HCT116 (cell line): ENCODE data around the gene ANKRD36B. TPM values are rescaled to one million over a fixed set of nuclear protein-coding genes. Genes with fewer than 3 reads are reported as not detected.
"Not testable (repeated sequence)": the region's sequence is repeated elsewhere in the genome, so short reads cannot be mapped to it uniquely, and the experiment has no call there.

Experiments
- ATAC-seq: fragments of 200-7000 bp; cut with Tn5 transposase; 2 replicates; pipeline ENCODE4 v1.9.1; 2020; ENCODE audit warnings: mild to moderate bottlenecking, moderate library complexity
- Bru-seq: library from RNA; stranded (reverse); fragments of 400-500 nt; gene quantifications from one replicate; lab custom pipeline; 2021; lab: Mats Ljungman, UMichigan
- BruChase-seq, 2 experiments: library from RNA; stranded (reverse); fragments of 400-500 nt; gene quantifications; one replicate each; lab custom pipeline; 2021; lab: Mats Ljungman, UMichigan
- BruUV-seq: library from RNA; stranded (reverse); fragments of 400-500 nt; replicated peaks from 2 replicates; lab custom pipeline; 2021; lab: Mats Ljungman, UMichigan
- CTCF ChIA-PET: fragments of 300-600 bp; sonication (Branson Sonifier 250); formaldehyde crosslinking; loops from one replicate; lab custom pipeline; 2021; ENCODE audit warnings: antibody characterized with exemption; lab: Charles Lee
- POLR2A ChIA-PET: fragments of 300-600, 350-600 bp; sonication (Branson Sonifier 250); formaldehyde crosslinking; loops from one replicate; lab custom pipeline; 2021; ENCODE audit warnings: antibody characterized with exemption; lab: Charles Lee
- RAD21 ChIA-PET, 2 experiments: fragments of 300-600 bp; sonication (Branson Sonifier 250); formaldehyde crosslinking; loops; one replicate each; lab custom pipeline; 2023; ENCODE audit warnings: low total read pairs in 2 of 2; ENCODE audit not compliant: uncharacterized antibody in 2 of 2, unreplicated experiment in 2 of 2, low non-redundant PET in 1 of 2; lab: Charles Lee
- DNase-seq: peaks from one replicate; pipeline ENCODE4 v3.0.0-alpha.2; 2010; ENCODE audit warnings: low read depth, low spot score
- H2AFZ ChIP-seq: fragments of 200-600 bp; shearing (Covaris generic), sonication (generic); 2 replicates; pipeline ENCODE4 v1.6.1; 2017; ENCODE audit warnings: low read depth, mixed run types, mixed read lengths, antibody characterized with exemption, low read length; ENCODE audit not compliant: poor library complexity, severe bottlenecking
- H3K27ac ChIP-seq: 2 replicates; pipeline ENCODE4 v1.5.1; 2012; ENCODE audit warnings: low read depth, low read length
- H3K27me3 ChIP-seq: fragments of 200-600 bp; sonication (generic); 2 replicates; pipeline ENCODE4 v1.6.1; 2016; ENCODE audit warnings: mixed run types, low read length, mixed read lengths; ENCODE audit not compliant: insufficient read depth
- H3K36me3 ChIP-seq, 2 experiments: fragments of 200-500 bp in 1 of 2; fragments of 200-600 bp in 1 of 2; sonication (Bioruptor generic) in 1 of 2; sonication (generic) in 1 of 2; 2 replicates each; pipeline versions ENCODE4 v1.5.1 to v1.6.1; 2014 to 2016; ENCODE audit warnings: low read length in 2 of 2, inconsistent platforms in 1 of 2, mixed read lengths in 1 of 2, mixed run types in 1 of 2; ENCODE audit not compliant: insufficient read depth in 2 of 2, control insufficient read depth in 1 of 2
- H3K4me1 ChIP-seq, 2 experiments: fragments of 200-600 bp in 1 of 2; sonication (generic) in 1 of 2; 2 replicates each; pipeline versions ENCODE4 v1.5.1 to v1.6.1; 2012 to 2017; ENCODE audit warnings: low read length in 2 of 2, inconsistent platforms in 1 of 2, mild to moderate bottlenecking in 1 of 2, mixed read lengths in 1 of 2, mixed run types in 1 of 2, moderate library complexity in 1 of 2; ENCODE audit not compliant: insufficient read depth in 2 of 2, control insufficient read depth in 1 of 2
- H3K4me2 ChIP-seq: fragments of 200-600 bp; sonication (generic); 2 replicates; pipeline ENCODE4 v1.6.1; 2017; ENCODE audit warnings: mixed run types, low read length, mixed read lengths
- H3K4me3 ChIP-seq, 2 experiments: fragments of 200-600 bp in 1 of 2; sonication (generic) in 1 of 2; replicated peaks in 1 of 2; 2 replicates each; pipeline ENCODE4 v1.5.1; 2011 to 2016; ENCODE audit warnings: low read length in 2 of 2, control low read depth in 1 of 2, low read depth in 1 of 2, mild to moderate bottlenecking in 1 of 2, mixed read lengths in 1 of 2, mixed run types in 1 of 2
- H3K79me2 ChIP-seq: fragments of 200-600 bp; sonication (generic); 2 replicates; pipeline ENCODE4 v1.6.1; 2017; ENCODE audit warnings: mild to moderate bottlenecking, mixed run types, low read length, moderate library complexity, mixed read lengths; ENCODE audit not compliant: insufficient read depth
- H3K9ac ChIP-seq: fragments of 200-600 bp; sonication (generic); 2 replicates; pipeline ENCODE4 v1.6.1; 2016; ENCODE audit warnings: low read length, mixed read lengths
- H3K9me2 ChIP-seq: fragments of 200-600 bp; sonication (generic), shearing (Covaris generic); 2 replicates; pipeline ENCODE4 v1.6.1; 2017; ENCODE audit warnings: mixed run types, mild to moderate bottlenecking, moderate library complexity; ENCODE audit not compliant: insufficient read depth
- H3K9me3 ChIP-seq, 2 experiments: fragments of 200-500 bp in 1 of 2; fragments of 200-600 bp in 1 of 2; sonication (Bioruptor generic) in 1 of 2; sonication (generic) in 1 of 2; 2 replicates each; pipeline ENCODE4 v1.6.1; 2014 to 2017; ENCODE audit warnings: low read length in 2 of 2, mixed read lengths in 2 of 2, inconsistent platforms in 1 of 2, low read depth in 1 of 2, mild to moderate bottlenecking in 1 of 2, mixed run types in 1 of 2, moderate library complexity in 1 of 2; ENCODE audit not compliant: control insufficient read depth in 1 of 2, insufficient read depth in 1 of 2
- H4K20me1 ChIP-seq: fragments of 200-600 bp; sonication (generic), shearing (Covaris generic); 2 replicates; pipeline ENCODE4 v1.6.1; 2017; ENCODE audit warnings: mixed run types, mild to moderate bottlenecking, moderate library complexity; ENCODE audit not compliant: insufficient read depth
- MAX ChIP-seq: IDR thresholded peaks from 2 replicates; pipeline ENCODE4 v1.6.1; 2012
- POLR2AphosphoS5 ChIP-seq: IDR thresholded peaks from 2 replicates; pipeline ENCODE4 v1.6.1; 2011; ENCODE audit warnings: mild to moderate bottlenecking, low read depth, low read length, moderate library complexity
- intact Hi-C: fragments of 100-400 bp; cut with micrococcal nuclease; formaldehyde crosslinking; loops from 2 replicates; pipeline ENCODE4 v1.10.0; 2022
- long read RNA-seq: library from polyadenylated mRNA; unstranded; transcript quantifications from one replicate; pipeline ENCODE4 v2.0.0, GENCODE V29; 2021; ENCODE audit not compliant: unreplicated experiment
- polyA plus RNA-seq: library from polyadenylated mRNA; unstranded; fragments of >200 nt; gene quantifications from 2 replicates; pipeline ENCODE4 v1.2.1, GENCODE V29; 2012; ENCODE audit warnings: missing spikeins
- total RNA-seq: library from RNA; stranded (reverse); gene quantifications from one replicate; pipeline ENCODE4 v1.2.1, GENCODE V29; 2021; ENCODE audit not compliant: unreplicated experiment

The ANKRD36B gene
- total RNA-seq (16.5 TPM), Bru-seq, nascent RNA (percentile 66 among the genes with signal in this experiment), BruChase-seq, experiment 1, labeled RNA remaining after a 6-hour chase (percentile 55 among the genes with signal in this experiment), BruChase-seq, experiment 2, labeled RNA remaining after a 2-hour chase (percentile 69 among the genes with signal in this experiment)
- 2.8 and 3.0 TPM in 2 replicates for polyA plus RNA-seq
- long read RNA-seq, partial matches to known transcripts: 5 of 11 reads
- long read RNA-seq, other reads (novel, unspliced or antisense): 5 of 11 reads

GRCh38 chr2:97589598-97590510 lies at the start of gene ANKRD36B:
Gene ANKRD36B (minus strand): TSS chr2:97589877. CDS start chr2:97589685, 192 bp downstream.
- H3K9me2 ChIP-seq, H2AFZ ChIP-seq, H3K9me3 ChIP-seq, H3K79me2 ChIP-seq, H4K20me1 ChIP-seq, H3K36me3 ChIP-seq, H3K27me3 ChIP-seq, BruUV-seq: not testable (repeated sequence)
- peak; percentile 85 for ATAC-seq
- DNase-seq: peak; percentile 44
- ChIA-PET POLR2A (interaction anchor here (1.2 kb wide), 1 partner anchor 108 kb away, joined by 3 read pairs; no protein-coding TSS in a partner anchor), CTCF (interaction anchor here (0.7 to 2.8 kb wide), 15 partner anchors 54 to 795 kb away, joined by 3 to 89 read pairs (median 3); partner anchors contain the start of genes ACTR1B and COX5B)
- H3K4me2 ChIP-seq: peak within 1 kb of the TSS; percentile 89
- intact Hi-C loops: loop anchor here (5.0 kb wide), 1 partner anchor 797 kb away; no protein-coding TSS in a partner anchor
- peak within 1 kb of the TSS; percentile 49 to 60 for H3K4me3 ChIP-seq
- peak within 1 kb of the TSS; percentile 64 for H3K9ac ChIP-seq
- H3K27ac ChIP-seq: peak within 1 kb of the TSS; percentile 76
- peak; percentile 42; the same call in 1 of the 2 replicates for TF ChIP-seq POLR2AphosphoS5
- TF ChIP-seq MAX: peak; percentile 70
- TF ChIP-seq, all 23 proteins: peak for 2; not testable (repeated sequence) for 21
- H3K4me1 ChIP-seq: not testable (repeated sequence)
- RAD21 ChIA-PET: interaction anchor here (1.0 to 1.5 kb wide), 3 partner anchors 106 to 108 kb away, joined by 3 to 9 read pairs (median 4); no protein-coding TSS in a partner anchor

- H3K9ac ChIP-seq, H3K27me3 ChIP-seq, H3K27ac ChIP-seq, ATAC-seq, CTCF ChIA-PET, DNase-seq, POLR2A ChIA-PET, H3K4me2 ChIP-seq, BruUV-seq, H3K4me1 ChIP-seq, H3K79me2 ChIP-seq, H3K4me3 ChIP-seq, intact Hi-C loops, H3K9me3 ChIP-seq, H3K36me3 ChIP-seq, RAD21 ChIA-PET, H2AFZ ChIP-seq, H3K9me2 ChIP-seq, H4K20me1 ChIP-seq: not testable (repeated sequence)
Observed at GRCh38 chr2:97626049-97626430, 36.4 kb upstream of the ANKRD36B start.

- H3K4me3 ChIP-seq, H3K27me3 ChIP-seq, CTCF ChIA-PET, intact Hi-C loops, BruUV-seq, H3K9me3 ChIP-seq, H3K9ac ChIP-seq, H3K9me2 ChIP-seq, POLR2A ChIA-PET, H2AFZ ChIP-seq, H3K4me1 ChIP-seq, RAD21 ChIA-PET, H3K36me3 ChIP-seq, ATAC-seq, H3K79me2 ChIP-seq, DNase-seq, H3K27ac ChIP-seq, H4K20me1 ChIP-seq, H3K4me2 ChIP-seq: not testable (repeated sequence)
Observed at GRCh38 chr2:97625354-97626048, 35.8 kb upstream of the ANKRD36B start.
